H9 (cell line): ENCODE data around the gene MPP2. TPM values are rescaled to one million over a fixed set of nuclear protein-coding genes. Genes with fewer than 3 reads are reported as not detected.

ENCODE experiments used
- DNase-seq: peaks from one replicate; pipeline ENCODE4 v3.0.0-alpha.2; 2017
- H2AFZ ChIP-seq: one replicate; pipeline ENCODE4 v1.6.1; 2013; ENCODE audit warnings: mild to moderate bottlenecking, low read length, control low read depth, moderate library complexity
- H2AK5ac ChIP-seq: 2 replicates; pipeline ENCODE4 v1.6.1; 2013; ENCODE audit warnings: low read length, control low read depth, mixed read lengths; ENCODE audit not compliant: insufficient read length
- H2BK120ac ChIP-seq: one replicate; pipeline ENCODE4 v1.6.1; 2013; ENCODE audit warnings: low read depth, mild to moderate bottlenecking, low read length, control low read depth, inconsistent platforms; ENCODE audit not compliant: poor library complexity, severe bottlenecking
- H2BK12ac ChIP-seq: 2 replicates; pipeline ENCODE4 v1.6.1; 2013; ENCODE audit warnings: low read length, control low read depth, mixed read lengths, low read depth; ENCODE audit not compliant: insufficient read length
- H2BK15ac ChIP-seq: 2 replicates; pipeline ENCODE4 v1.6.1; 2013; ENCODE audit warnings: low read depth, low read length, control low read depth
- H2BK20ac ChIP-seq: one replicate; pipeline ENCODE4 v1.6.1; 2013; ENCODE audit warnings: low read depth, mild to moderate bottlenecking, low read length, control low read depth, inconsistent platforms; ENCODE audit not compliant: poor library complexity, severe bottlenecking
- H2BK5ac ChIP-seq: 2 replicates; pipeline ENCODE4 v1.6.1; 2013; ENCODE audit warnings: low read length, control low read depth, mixed read lengths; ENCODE audit not compliant: insufficient read length
- H3K14ac ChIP-seq: 2 replicates; pipeline ENCODE4 v1.6.1; 2013; ENCODE audit warnings: low read length, control low read depth; ENCODE audit not compliant: insufficient read depth
- H3K18ac ChIP-seq: 2 replicates; pipeline ENCODE4 v1.6.1; 2013; ENCODE audit warnings: low read depth, mild to moderate bottlenecking, mixed read lengths, low read length, control low read depth; ENCODE audit not compliant: insufficient read length
- H3K23ac ChIP-seq: 2 replicates; pipeline ENCODE4 v1.6.1; 2013; ENCODE audit warnings: low read length, control low read depth, mixed read lengths, low read depth; ENCODE audit not compliant: insufficient read length
- H3K23me2 ChIP-seq: 2 replicates; pipeline ENCODE4 v1.6.1; 2013; ENCODE audit warnings: low read depth, mild to moderate bottlenecking, mixed read lengths, low read length, control low read depth; ENCODE audit not compliant: insufficient read length, poor library complexity, severe bottlenecking
- H3K27ac ChIP-seq: 2 replicates; pipeline ENCODE4 v1.5.1; 2013; ENCODE audit warnings: low read length, control low read depth, mixed read lengths, low read depth; ENCODE audit not compliant: insufficient read length
- H3K27me3 ChIP-seq: 2 replicates; pipeline ENCODE4 v1.6.1; 2013; ENCODE audit warnings: low read length, control low read depth, inconsistent platforms; ENCODE audit not compliant: insufficient read depth
- H3K4ac ChIP-seq: 2 replicates; pipeline ENCODE4 v1.6.1; 2013; ENCODE audit warnings: low read depth, mild to moderate bottlenecking, control low read depth, inconsistent platforms, low read length, moderate library complexity
- H3K4me1 ChIP-seq: 2 replicates; pipeline ENCODE4 v1.6.1; 2013; ENCODE audit warnings: low read length, control low read depth, inconsistent platforms; ENCODE audit not compliant: insufficient read depth
- H3K4me2 ChIP-seq: 2 replicates; pipeline ENCODE4 v1.6.1; 2013; ENCODE audit warnings: low read length, control low read depth, mixed read lengths; ENCODE audit not compliant: insufficient read length, insufficient read depth
- H3K56ac ChIP-seq: 2 replicates; pipeline ENCODE4 v1.6.1; 2013; ENCODE audit warnings: low read depth, mild to moderate bottlenecking, mixed read lengths, low read length, control low read depth; ENCODE audit not compliant: insufficient read length
- H3K79me1 ChIP-seq: 2 replicates; pipeline ENCODE4 v1.6.1; 2013; ENCODE audit warnings: low read depth, mild to moderate bottlenecking, moderate library complexity, low read length, control low read depth, inconsistent platforms; ENCODE audit not compliant: insufficient read depth, poor library complexity, severe bottlenecking
- H3K79me2 ChIP-seq: 2 replicates; pipeline ENCODE4 v1.6.1; 2013; ENCODE audit warnings: low read length, control low read depth, inconsistent platforms; ENCODE audit not compliant: insufficient read depth
- H3K9ac ChIP-seq: 2 replicates; pipeline ENCODE4 v1.6.1; 2013; ENCODE audit warnings: low read length, control low read depth, mixed read lengths; ENCODE audit not compliant: insufficient read length; ENCODE audit errors: extremely low read depth
- H3K9me3 ChIP-seq: one replicate; pipeline ENCODE4 v1.6.1; 2013; ENCODE audit warnings: low read depth, low read length, inconsistent platforms; ENCODE audit not compliant: control insufficient read depth
- H3T11ph ChIP-seq: one replicate; pipeline ENCODE4 v1.6.1; 2013; ENCODE audit warnings: mild to moderate bottlenecking, low read length, control low read depth, inconsistent platforms
- H4K20me1 ChIP-seq: one replicate; pipeline ENCODE4 v1.6.1; 2013; ENCODE audit not compliant: control insufficient read depth, insufficient read length, insufficient read depth
- H4K5ac ChIP-seq: 2 replicates; pipeline ENCODE4 v1.6.1; 2013; ENCODE audit warnings: low read depth, mild to moderate bottlenecking, mixed read lengths, low read length, control low read depth; ENCODE audit not compliant: insufficient read length
- H4K8ac ChIP-seq: replicated peaks from 2 replicates; pipeline ENCODE4 v1.6.1; 2013; ENCODE audit warnings: low read length, control low read depth, mixed read lengths, low read depth; ENCODE audit not compliant: insufficient read length
- H4K91ac ChIP-seq: 2 replicates; pipeline ENCODE4 v1.6.1; 2013; ENCODE audit warnings: low read depth, mild to moderate bottlenecking, moderate library complexity, mixed read lengths, low read length, control low read depth; ENCODE audit not compliant: insufficient read length
- H3K27ac Mint-ChIP-seq, 3 experiments: 2 replicates in 2 of 3; 3 replicates in 1 of 3; pipeline ENCODE4 v1.8.0; 2020 to 2021; ENCODE audit warnings: mixed read lengths in 3 of 3, mild to moderate bottlenecking in 1 of 3, moderate library complexity in 1 of 3
- H3K27me3 Mint-ChIP-seq: 2 replicates; pipeline ENCODE4 v1.8.0; 2021; ENCODE audit warnings: low read depth, mild to moderate bottlenecking, moderate library complexity, mixed read lengths
- H3K36me3 Mint-ChIP-seq, 3 experiments: 2 replicates in 2 of 3; 3 replicates in 1 of 3; pipeline ENCODE4 v1.8.0; 2020 to 2021; ENCODE audit warnings: low read depth in 3 of 3, mixed read lengths in 3 of 3; ENCODE audit not compliant: insufficient read depth in 1 of 3
- H3K4me1 Mint-ChIP-seq, 2 experiments: 2 replicates each; pipeline ENCODE4 v1.8.0; 2020; ENCODE audit warnings: mixed read lengths in 2 of 2
- H3K4me3 Mint-ChIP-seq, 2 experiments: 2 replicates in 1 of 2; 3 replicates in 1 of 2; pipeline ENCODE4 v1.8.0; 2020 to 2021; ENCODE audit warnings: mild to moderate bottlenecking in 2 of 2, mixed read lengths in 2 of 2, moderate library complexity in 1 of 2
- H3K9me3 Mint-ChIP-seq, 2 experiments: 2 replicates in 1 of 2; 3 replicates in 1 of 2; pipeline ENCODE4 v1.8.0; 2020; ENCODE audit warnings: mild to moderate bottlenecking in 2 of 2, mixed read lengths in 2 of 2, moderate library complexity in 1 of 2
- WGBS: extraction: QIAGEN DNeasy Blood & Tissue Kit; methylation state at CpG from one replicate; pipeline ENCODE4 v1.1.7; 2013; ENCODE audit warnings: missing lambda C conversion rate, low lambda C conversion rate, mixed read lengths; ENCODE audit not compliant: insufficient read length; ENCODE audit errors: extremely low coverage; 5-methylcytosine and 5-hydroxymethylcytosine counted together
- total RNA-seq: library from RNA; stranded (reverse); gene quantifications from 2 replicates; pipeline ENCODE4 v1.2.1, GENCODE V29; 2021
- TF ChIP-seq, protein P1 (sequence below): fragments of 200-600 bp; sonication (generic); conservative IDR thresholded peaks from 3 replicates; pipeline ENCODE4 v1.8.0; 2021; ENCODE audit warnings: antibody characterized with exemption, mild to moderate bottlenecking

Gene MPP2
- total RNA-seq, 1 experiment from 2014 or later = 16.3 TPM

DNA sequence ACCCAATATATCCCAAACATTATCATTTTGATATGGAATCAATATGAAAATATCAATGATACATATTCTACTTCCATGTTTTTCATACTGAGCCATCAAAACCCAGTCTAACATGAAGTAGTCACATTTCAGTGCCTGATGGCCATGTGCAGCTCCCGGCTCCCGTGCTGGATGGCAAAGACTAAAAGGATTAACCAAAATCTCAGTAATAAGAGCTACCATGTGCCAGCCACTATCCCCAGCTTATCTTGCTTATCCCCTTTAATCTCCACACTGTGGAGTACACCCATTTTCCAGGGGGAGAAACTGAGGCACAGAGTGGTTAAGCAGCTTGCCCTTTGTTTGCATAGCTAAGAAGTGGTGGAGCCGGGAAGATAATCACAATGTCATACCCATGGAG, 51.2 kb downstream of the MPP2 start:
- Mint-ChIP-seq H3K36me3 (no peaks in the 10 kb centered on the region), H3K4me1 (peaks cover 0 to 2% of the 10 kb centered on the region in 2 experiments; a peak in 1 of 4 replicates), H3K27me3 (peaks cover 7% of the 10 kb centered on the region), H3K27ac (no peak overlapping the region), H3K9me3 (no peaks in the 10 kb centered on the region), H3K4me3 (no peak overlapping the region)
- Histone ChIP-seq H2BK120ac (no peak overlapping the region), H3K4ac (no peak overlapping the region), H4K8ac (no peak overlapping the region), H3K79me1 (no peaks in the 10 kb centered on the region), H3K18ac (no peak overlapping the region), H3K23ac (no peak overlapping the region), H2AK5ac (no peak overlapping the region), H3K14ac (no peak overlapping the region), H3K27me3 (no peaks in the 10 kb centered on the region), H4K20me1 (no peaks in the 10 kb centered on the region), H3K27ac (no peak overlapping the region), H3K4me1 (no peaks in the 10 kb centered on the region), H3K9ac (no peak overlapping the region), H2BK12ac (no peak overlapping the region), H2BK15ac (no peak overlapping the region), H3K9me3 (no peaks in the 10 kb centered on the region), H2BK20ac (no peak overlapping the region), H3K56ac (no peak overlapping the region), H3K23me2 (no peaks in the 10 kb centered on the region), H2AFZ (no peak overlapping the region), H3K4me2 (no peak overlapping the region), H2BK5ac (no peak overlapping the region), H3T11ph (no peak overlapping the region), H4K5ac (no peak overlapping the region), H4K91ac (no peak overlapping the region), H3K79me2 (no peaks in the 10 kb centered on the region)
- WGBS = no CpG with 5 or more reads among the region's 3 CpGs
- TF ChIP-seq, protein P1, sequence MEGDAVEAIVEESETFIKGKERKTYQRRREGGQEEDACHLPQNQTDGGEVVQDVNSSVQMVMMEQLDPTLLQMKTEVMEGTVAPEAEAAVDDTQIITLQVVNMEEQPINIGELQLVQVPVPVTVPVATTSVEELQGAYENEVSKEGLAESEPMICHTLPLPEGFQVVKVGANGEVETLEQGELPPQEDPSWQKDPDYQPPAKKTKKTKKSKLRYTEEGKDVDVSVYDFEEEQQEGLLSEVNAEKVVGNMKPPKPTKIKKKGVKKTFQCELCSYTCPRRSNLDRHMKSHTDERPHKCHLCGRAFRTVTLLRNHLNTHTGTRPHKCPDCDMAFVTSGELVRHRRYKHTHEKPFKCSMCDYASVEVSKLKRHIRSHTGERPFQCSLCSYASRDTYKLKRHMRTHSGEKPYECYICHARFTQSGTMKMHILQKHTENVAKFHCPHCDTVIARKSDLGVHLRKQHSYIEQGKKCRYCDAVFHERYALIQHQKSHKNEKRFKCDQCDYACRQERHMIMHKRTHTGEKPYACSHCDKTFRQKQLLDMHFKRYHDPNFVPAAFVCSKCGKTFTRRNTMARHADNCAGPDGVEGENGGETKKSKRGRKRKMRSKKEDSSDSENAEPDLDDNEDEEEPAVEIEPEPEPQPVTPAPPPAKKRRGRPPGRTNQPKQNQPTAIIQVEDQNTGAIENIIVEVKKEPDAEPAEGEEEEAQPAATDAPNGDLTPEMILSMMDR = no peak
- DNase-seq = no peak
